Parathyroid adenoma (tissue), 2 donors: ENCODE results near the gene NBDY.

Experiments
- H2AFZ ChIP-seq: fragments of 300-600 bp; sonication (generic); one replicate; pipeline ENCODE4 v1.7.0; 2017; ENCODE audit warnings: antibody characterized with exemption, mild to moderate bottlenecking
- H3K27ac ChIP-seq: fragments of 300-600 bp; sonication (generic); one replicate; pipeline ENCODE4 v1.7.0; 2017
- H3K27me3 ChIP-seq: fragments of 300-600 bp; sonication (generic); one replicate; pipeline ENCODE4 v1.7.0; 2017; ENCODE audit warnings: low read length; ENCODE audit not compliant: control insufficient read depth, insufficient read depth
- H3K36me3 ChIP-seq: fragments of 300-600 bp; sonication (generic); one replicate; pipeline ENCODE4 v1.7.0; 2017; ENCODE audit warnings: low read length; ENCODE audit not compliant: control insufficient read depth, insufficient read depth
- H3K4me1 ChIP-seq: fragments of 300-600 bp; sonication (generic); one replicate; pipeline ENCODE4 v1.7.0; 2017; ENCODE audit warnings: control low read depth
- H3K4me2 ChIP-seq: fragments of 300-600 bp; sonication (generic); one replicate; pipeline ENCODE4 v1.7.0; 2017; ENCODE audit warnings: low read length
- H3K4me3 ChIP-seq: fragments of 300-600 bp; sonication (generic); one replicate; pipeline ENCODE4 v1.7.0; 2017; ENCODE audit warnings: low read depth, low read length
- H3K79me2 ChIP-seq: fragments of 300-600 bp; sonication (generic); one replicate; pipeline ENCODE4 v1.7.0; 2017; ENCODE audit warnings: control low read depth
- H3K9ac ChIP-seq: fragments of 300-600 bp; sonication (generic); one replicate; pipeline ENCODE4 v1.7.0; 2017; ENCODE audit warnings: mild to moderate bottlenecking
- H3K9me3 ChIP-seq: fragments of 300-600 bp; sonication (generic); one replicate; pipeline ENCODE4 v1.7.0; 2017; ENCODE audit warnings: low read length; ENCODE audit not compliant: control insufficient read depth
- TF ChIP-seq, protein P1 (sequence below): fragments of 300-600 bp; sonication (generic); IDR thresholded peaks from one replicate; pipeline ENCODE4 v1.7.0; 2017; ENCODE audit warnings: antibody characterized with exemption, mild to moderate bottlenecking
- donor health status: primary hyperparathyroidism.

NBDY gene

DNA sequence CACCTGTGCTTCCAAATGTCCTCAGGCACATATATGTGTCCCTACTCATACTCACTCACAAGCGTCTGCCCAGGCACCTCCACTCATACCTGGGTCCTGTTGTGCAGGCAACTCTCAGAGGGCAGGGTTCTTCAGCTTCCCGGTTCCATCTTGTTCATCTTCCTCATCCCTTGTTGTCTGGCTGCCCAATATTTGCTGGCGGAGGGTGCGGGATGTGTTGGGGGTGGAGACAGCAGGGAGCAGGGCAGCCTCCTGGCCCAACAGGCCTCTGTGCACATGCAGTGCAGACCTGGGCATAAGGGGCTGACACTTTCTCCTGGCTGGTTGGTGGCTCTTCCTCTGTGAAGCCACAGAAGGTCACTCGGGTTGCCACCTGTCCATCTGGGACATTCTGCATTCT lies 32.1 kb downstream of the NBDY start:
- H3K4me2 ChIP-seq: no peak overlapping the region
- no peaks in the 10 kb centered on the region for H3K27me3 ChIP-seq
- H3K4me3 ChIP-seq: no peak overlapping the region
- H3K27ac ChIP-seq: no peak overlapping the region
- no peaks in the 10 kb centered on the region for H3K36me3 ChIP-seq
- TF ChIP-seq, protein P1, sequence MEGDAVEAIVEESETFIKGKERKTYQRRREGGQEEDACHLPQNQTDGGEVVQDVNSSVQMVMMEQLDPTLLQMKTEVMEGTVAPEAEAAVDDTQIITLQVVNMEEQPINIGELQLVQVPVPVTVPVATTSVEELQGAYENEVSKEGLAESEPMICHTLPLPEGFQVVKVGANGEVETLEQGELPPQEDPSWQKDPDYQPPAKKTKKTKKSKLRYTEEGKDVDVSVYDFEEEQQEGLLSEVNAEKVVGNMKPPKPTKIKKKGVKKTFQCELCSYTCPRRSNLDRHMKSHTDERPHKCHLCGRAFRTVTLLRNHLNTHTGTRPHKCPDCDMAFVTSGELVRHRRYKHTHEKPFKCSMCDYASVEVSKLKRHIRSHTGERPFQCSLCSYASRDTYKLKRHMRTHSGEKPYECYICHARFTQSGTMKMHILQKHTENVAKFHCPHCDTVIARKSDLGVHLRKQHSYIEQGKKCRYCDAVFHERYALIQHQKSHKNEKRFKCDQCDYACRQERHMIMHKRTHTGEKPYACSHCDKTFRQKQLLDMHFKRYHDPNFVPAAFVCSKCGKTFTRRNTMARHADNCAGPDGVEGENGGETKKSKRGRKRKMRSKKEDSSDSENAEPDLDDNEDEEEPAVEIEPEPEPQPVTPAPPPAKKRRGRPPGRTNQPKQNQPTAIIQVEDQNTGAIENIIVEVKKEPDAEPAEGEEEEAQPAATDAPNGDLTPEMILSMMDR: no peak
- H3K9me3 ChIP-seq: no peaks in the 10 kb centered on the region
- H2AFZ ChIP-seq: no peak overlapping the region
- H3K9ac ChIP-seq: no peak overlapping the region
- no peaks in the 10 kb centered on the region for H3K4me1 ChIP-seq
- no peaks in the 10 kb centered on the region for H3K79me2 ChIP-seq

DNA sequence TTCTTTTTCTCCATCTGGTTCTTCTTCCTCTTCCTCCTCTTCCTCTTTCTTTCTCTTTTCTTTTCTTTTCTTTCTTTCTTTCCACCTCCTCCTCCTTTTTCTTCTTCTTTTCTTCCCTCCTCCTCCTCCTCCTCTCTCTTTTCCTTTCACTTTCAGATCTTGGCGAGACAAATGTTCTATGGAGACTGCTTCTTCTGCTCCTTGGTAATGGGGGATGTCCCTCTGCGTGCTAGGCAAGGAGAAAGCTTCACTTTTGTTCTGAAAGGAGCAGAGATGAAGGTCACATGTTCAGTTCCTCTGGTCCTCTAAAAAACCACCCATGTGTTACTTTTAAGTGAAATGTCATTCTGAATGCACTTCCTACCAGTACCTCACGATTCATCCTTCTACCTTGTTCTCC lies 33.2 kb downstream of the NBDY start:
- Histone ChIP-seq H2AFZ (no peak overlapping the region), H3K36me3 (no peaks in the 10 kb centered on the region), H3K4me3 (no peak overlapping the region), H3K27me3 (no peaks in the 10 kb centered on the region), H3K4me1 (no peaks in the 10 kb centered on the region), H3K27ac (no peak overlapping the region), H3K79me2 (no peaks in the 10 kb centered on the region), H3K4me2 (no peak overlapping the region), H3K9ac (no peak overlapping the region), H3K9me3 (no peaks in the 10 kb centered on the region)
- TF ChIP-seq, protein P1: no peak

DNA sequence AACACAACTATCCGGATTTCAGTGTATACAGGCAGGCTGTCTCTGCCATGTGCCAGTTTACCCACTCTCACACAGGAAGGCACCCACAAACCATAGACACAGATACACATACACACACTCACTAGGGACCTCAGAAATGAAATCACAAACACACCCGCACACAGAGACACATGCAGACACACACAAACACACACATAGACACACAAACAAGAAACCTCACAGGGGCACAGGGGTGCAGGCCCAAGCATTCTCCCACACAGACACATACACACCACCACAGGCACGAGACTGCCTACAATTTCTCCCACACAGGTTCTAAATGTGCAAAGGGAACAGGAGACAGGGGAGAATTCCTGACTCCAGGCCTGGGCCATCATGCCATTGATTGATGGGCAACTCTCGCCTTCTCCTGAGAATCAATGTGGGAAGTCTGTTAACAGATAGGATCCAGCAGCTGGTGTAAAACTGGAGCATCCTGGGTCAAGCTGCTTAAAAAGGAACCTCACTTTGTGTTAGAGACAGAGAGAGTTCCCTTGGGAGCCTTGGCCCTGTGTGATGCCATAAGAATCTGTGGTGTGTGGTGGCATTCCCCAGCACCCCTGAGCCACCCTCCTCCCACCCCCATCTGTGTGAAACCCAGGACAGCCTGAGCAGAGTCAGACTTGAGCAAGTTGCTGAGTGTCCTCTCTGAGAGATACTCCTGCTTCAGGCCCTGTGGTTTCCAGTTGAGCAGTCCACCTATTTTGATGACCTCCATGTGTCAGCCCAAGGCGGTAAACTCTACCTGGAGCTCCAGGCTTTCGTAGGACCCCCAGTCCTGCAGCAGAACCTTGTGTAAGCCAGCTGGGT lies 33.9 kb downstream of the NBDY start:
- no peaks in the 10 kb centered on the region for H3K4me1 ChIP-seq
- no peak overlapping the region for H3K27ac ChIP-seq
- H3K27me3 ChIP-seq: no peaks in the 10 kb centered on the region
- H3K9ac ChIP-seq: no peak overlapping the region
- H3K36me3 ChIP-seq: no peaks in the 10 kb centered on the region
- TF ChIP-seq, protein P1: no peak
- H3K4me2 ChIP-seq: no peak overlapping the region
- no peak overlapping the region for H2AFZ ChIP-seq
- no peaks in the 10 kb centered on the region for H3K9me3 ChIP-seq
- no peak overlapping the region for H3K4me3 ChIP-seq
- H3K79me2 ChIP-seq: no peaks in the 10 kb centered on the region

DNA sequence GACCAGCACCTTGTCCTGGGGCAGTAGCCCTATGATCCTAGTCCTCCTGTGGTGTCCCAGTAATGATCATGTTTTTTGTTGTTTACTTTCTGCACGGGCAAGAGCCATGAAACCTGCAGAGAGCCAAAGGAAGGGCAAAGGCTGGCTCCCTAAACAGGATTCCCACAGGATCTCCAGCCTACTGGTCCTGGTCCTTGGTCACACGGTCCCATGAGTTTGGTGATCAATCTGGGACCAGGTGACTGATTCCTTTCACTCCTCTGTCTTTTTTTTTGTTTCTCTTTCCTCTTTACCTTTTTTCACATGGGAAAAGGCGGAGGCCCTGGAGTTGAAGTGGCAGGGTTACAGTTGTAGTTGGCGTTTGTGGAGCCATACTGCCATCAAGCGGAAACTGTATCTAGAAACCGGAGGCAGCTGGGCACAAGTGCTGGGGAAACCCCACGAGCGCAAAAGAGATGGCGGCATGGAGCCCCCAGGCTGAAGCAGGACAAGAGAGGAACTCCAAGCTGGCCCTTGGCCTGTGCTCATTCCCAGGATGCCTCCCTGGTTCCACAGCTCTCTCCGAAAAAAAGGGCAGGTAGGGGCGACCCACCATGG lies 34.6 kb downstream of the NBDY start:
- Histone ChIP-seq H3K27ac (peak overlapping the region; percentile 15), H3K4me1 (no peaks in the 10 kb centered on the region), H2AFZ (no peak overlapping the region), H3K4me2 (no peak overlapping the region), H3K4me3 (no peak overlapping the region), H3K9me3 (no peaks in the 10 kb centered on the region), H3K27me3 (no peaks in the 10 kb centered on the region), H3K9ac (no peak overlapping the region), H3K36me3 (no peaks in the 10 kb centered on the region), H3K79me2 (no peaks in the 10 kb centered on the region)
- TF ChIP-seq, protein P1: no peak
